IPS-NIHi11 (cell line): ENCODE data around the gene PIP4P1.
A peak's percentile ranks its signal among the peaks of the same experiment; 100 is the strongest.
"Not testable (repeated sequence)": the region's sequence is repeated elsewhere in the genome, so short reads cannot be mapped to it uniquely, and the experiment has no call there.

Experiments used
- DNase-seq: peaks from one replicate; pipeline ENCODE4 v3.0.0; 2012; ENCODE audit warnings: mixed read lengths, low spot score

The PIP4P1 gene

GRCh38 chr14:20461225-20462141, at the start of gene PIP4P1:
Gene PIP4P1, minus strand, starts transcription at chr14:20461434. Its CDS starts 109 bp downstream, at chr14:20461325.
- peak; percentile 89 for DNase-seq

- no peak for DNase-seq
These were observed 47.1 kb upstream of the PIP4P1 start for GRCh38 chr14:20508367-20508766.

- DNase-seq, result not testable (repeated sequence)
These were observed 46.3 kb upstream of the PIP4P1 start for GRCh38 chr14:20507537-20507936.

GRCh38 chr14:20506752-20507151, 45.5 kb upstream of the PIP4P1 start:
- not testable (repeated sequence) for DNase-seq

- DNase-seq, result not testable (repeated sequence)
These were observed 45.0 kb upstream of the PIP4P1 start for GRCh38 chr14:20506276-20506675.

- no peak for DNase-seq
These were observed 42.7 kb upstream of the PIP4P1 start for GRCh38 chr14:20503898-20504297.

- DNase-seq, result no peak
These were observed 40.1 kb upstream of the PIP4P1 start for GRCh38 chr14:20501346-20501745.

GRCh38 chr14:20499881-20500280, 38.6 kb upstream of the PIP4P1 start:
- DNase-seq, result no peak

GRCh38 chr14:20499108-20499507, 37.9 kb upstream of the PIP4P1 start:
- peak; percentile 50 for DNase-seq

- no peak for DNase-seq
These were observed 37.4 kb upstream of the PIP4P1 start for GRCh38 chr14:20498622-20499021.

- no peak for DNase-seq
These were observed 33.9 kb upstream of the PIP4P1 start for GRCh38 chr14:20494935-20495766.

- DNase-seq, result no peak
These were observed 32.4 kb upstream of the PIP4P1 start for GRCh38 chr14:20493634-20494033.

GRCh38 chr14:20492486-20492885, 31.3 kb upstream of the PIP4P1 start:
- DNase-seq, result no peak

GRCh38 chr14:20490563-20490962, 29.3 kb upstream of the PIP4P1 start:
- no peak for DNase-seq

GRCh38 chr14:20489093-20489994, 28.1 kb upstream of the PIP4P1 start:
- DNase-seq, result no peak

- no peak for DNase-seq
These were observed 26.1 kb upstream of the PIP4P1 start for GRCh38 chr14:20487396-20487725.

GRCh38 chr14:20486684-20487395, 25.6 kb upstream of the PIP4P1 start:
- DNase-seq, result no peak

GRCh38 chr14:20485900-20486299, 24.7 kb upstream of the PIP4P1 start:
- DNase-seq, result no peak

- DNase-seq, result no peak
These were observed 21.1 kb upstream of the PIP4P1 start for GRCh38 chr14:20482382-20482781.

GRCh38 chr14:20478894-20479293, 17.7 kb upstream of the PIP4P1 start:
- no peak for DNase-seq

- no peak for DNase-seq
These were observed 16.1 kb upstream of the PIP4P1 start for GRCh38 chr14:20477211-20477876.
